Stimulated activated CD4-positive, alpha-beta T cell treated with anti-CD3 and anti-CD28 coated beads, Interleukin-2, amount 100 ng/mL, for 4 hours (primary cell): ENCODE data around the gene CCNK.

ENCODE experiments used
- DNase-seq: peaks from one replicate; pipeline ENCODE4 v3.0.0-alpha.2; 2020; ENCODE audit warnings: low read depth

CCNK gene

DNA sequence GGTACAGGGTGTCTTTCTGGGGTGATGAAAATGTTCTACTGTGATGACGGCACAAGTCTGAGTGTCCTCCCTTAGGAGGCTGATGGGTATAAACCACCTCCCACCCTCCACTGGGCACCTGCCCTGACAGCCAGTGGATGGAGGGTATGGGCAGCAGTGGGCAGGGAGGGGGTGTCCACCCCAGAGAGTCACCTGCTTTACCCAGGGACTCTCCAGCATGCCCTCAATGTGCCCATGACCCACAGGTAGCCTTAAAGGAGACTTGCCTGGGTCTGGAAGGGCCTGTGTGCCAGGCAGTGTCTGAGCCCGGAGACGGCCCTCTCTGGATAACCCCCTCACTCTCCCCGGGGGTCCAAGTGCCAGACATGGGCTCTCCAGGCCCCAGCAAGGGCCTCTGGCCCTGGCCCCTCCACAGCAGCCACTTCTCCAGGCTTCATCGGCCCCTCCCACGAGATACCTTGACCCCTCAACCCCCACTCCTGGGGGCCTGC, 38.8 kb downstream of the CCNK start:
- no peak for DNase-seq

DNA sequence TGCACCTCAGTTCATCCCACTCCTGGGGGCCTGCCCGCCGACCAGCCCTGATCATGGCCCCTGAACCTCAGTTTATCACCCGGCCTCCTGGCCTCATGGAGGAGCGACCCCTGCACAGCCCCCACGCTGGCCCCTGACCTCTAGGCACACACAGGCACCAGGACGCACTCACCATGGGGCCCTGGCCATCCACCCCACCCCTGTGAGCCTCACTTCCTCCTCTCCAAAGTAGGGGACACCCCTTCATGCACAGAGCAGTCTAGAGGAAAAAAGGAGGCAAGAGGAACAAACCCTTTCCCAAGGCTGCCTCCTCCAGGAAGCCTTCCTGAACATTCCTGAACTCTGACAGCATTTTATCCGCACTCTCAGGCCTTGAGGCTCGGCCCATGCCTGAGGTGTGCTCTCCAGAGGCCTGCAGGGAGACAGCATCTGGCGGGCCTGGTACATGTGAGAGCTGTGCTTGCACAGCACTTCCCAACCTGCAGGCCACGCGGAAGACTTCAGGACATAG, 39.4 kb downstream of the CCNK start:
- DNase-seq: no peak

DNA sequence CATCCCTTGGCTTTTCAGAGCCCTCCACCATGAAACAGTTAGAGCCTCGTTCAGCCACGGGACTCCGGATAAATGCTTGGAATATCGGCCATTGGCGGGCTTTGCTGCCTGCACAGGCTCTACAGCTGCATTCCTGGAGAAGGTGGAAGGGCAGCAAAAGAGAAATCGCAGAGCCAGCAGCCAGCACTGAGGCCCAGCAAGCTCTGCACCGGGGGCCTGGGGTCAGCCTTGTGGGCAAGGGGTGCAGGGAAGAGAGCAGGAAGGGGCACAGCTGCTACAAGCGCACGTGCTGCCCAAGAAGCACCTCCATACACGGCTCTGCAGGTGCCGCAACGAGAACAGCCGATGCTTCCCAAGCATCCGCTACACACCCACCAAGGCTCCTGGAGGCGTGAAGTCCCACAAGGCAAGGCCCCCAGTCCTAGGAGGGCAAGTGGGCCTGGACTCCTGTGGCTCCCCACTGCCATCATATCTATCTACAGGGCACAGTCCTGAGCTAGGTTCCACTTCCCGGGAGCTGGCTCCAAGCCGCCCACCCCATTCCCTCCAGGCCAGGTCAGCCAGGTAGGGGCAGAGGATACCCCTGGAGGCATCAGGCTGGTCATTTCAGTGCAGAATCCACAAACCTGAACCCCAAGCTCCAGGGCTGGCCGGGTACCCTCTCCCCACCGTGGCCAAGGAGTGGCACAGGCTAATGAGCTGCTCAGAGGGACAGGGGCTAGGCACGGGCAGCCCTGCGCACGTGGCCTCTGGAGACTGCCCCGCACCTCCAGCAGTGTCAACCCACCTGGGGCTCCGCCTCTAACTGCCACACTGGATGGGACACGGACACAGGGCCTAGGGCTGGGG, 40.2 kb downstream of the CCNK start:
- DNase-seq: no peak

DNA sequence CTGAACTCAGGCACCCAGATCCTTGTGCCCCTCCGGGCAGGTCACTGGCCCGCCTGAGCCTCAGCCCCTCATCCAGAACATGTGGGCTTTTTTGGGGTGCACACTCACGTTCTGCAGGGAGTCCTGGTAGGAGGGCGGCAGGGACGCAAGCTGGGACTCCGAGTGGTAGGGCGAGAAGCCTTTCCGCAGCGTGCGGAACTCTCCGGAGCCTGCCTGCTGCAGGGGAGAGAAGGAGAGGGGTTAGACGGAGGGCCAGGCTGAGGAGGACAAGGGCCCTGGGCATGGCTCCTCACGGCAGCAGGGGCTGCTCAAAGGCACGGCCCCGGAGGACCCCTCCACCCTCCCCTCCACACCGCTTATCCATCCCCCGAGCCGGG, 40.8 kb downstream of the CCNK start:
- no peak for DNase-seq

DNA sequence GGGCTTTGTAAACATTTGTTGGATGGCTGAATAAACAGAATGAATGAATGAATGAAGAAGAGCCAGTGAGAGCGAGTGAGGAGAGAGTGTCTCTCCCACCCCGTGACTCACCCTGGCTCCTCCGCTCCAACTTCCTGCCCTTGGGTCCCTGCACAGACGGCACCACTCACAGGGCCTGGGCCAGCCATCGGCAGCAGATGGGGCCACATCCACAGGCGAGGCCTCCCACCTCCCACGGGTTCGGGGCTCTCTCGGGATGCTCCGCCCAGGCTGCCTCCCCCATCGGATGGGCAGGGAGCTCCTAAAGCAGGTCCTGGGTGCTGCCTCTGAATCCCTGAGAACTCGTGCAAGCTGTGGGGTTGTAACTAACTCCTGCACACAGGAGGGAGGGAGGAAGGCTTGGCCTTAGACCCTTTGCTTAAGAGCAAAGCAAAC, 41.3 kb downstream of the CCNK start:
- no peak for DNase-seq

DNA sequence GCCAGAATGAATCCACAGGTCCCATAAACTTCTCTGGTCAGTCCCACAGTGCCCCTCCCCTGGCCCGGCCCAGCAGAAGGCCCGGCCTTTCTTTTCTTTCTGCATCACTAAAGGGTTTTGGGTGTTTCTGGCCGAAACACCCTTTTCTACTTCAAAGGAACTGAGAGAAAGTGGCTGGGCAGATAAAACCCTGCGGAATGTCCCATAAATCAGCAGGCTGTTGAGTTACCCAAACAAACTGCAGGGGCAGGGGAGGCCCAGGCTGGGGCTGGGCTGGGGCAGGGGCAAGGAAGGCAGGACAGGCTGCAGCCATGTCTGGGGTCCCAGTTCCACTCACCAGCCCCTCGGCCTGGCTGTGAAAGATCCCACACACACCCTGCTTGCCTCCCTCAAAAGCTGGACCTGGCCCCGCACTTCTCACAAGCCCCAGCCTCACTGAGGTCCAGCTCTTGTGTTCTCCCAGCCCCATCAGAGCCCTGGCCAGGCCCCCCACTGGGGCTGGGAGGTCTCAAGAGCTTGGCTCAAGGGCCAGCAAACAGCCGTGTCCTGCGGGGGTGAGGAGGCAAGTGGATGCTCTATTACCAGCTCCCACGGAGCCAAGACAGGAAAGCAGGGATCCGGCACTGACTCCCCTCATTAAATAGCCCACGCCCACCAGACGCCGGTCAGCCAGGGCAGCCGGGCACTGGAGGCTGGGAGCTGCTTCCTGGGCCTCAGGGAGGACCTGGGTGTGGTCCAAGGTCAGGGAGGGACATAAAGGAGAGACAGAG, 41.9 kb downstream of the CCNK start:
- DNase-seq: no peak

DNA sequence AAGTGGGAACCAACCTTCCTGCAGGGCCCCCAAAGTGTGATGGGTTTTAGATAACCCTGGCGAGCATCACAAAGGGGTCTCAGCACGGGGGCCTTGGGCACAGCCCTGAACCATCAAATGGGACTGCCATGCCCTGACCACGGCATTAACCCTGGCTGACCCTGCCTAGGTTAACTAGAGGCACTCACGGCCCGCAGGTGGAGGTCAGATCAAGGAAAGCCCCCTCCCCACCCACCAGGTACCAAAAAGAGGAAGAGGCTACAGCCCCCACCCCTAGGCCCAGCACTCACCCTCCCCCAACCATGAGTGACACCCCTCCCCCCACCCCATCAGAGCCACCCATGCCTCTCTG, 42.5 kb downstream of the CCNK start:
- DNase-seq: no peak

DNA sequence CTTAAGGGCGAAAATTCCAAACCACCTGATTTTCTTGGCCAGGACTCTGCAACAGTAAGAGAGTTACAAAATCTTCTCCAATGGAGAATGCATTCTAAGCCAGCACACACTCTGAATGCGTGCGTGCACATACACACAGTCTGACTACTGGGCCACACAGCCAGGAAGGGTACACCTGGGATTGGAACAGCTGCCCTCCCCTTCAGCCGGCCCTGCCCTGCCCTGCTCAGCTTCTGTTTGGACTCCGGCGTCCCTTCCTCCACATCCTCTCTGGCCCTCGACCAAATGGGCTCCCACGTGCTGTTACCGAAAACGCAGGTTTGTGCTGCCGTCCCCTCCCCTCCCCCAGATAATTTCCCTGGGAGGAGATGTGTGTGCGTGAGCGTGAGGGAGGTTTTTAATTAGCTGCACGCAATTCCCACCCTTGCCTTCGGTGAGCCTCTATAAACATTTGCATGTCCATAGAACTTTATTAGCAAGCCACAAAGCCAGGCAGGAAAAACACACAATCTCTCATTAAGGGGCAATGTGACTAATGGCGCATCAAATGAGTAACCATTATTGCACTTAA, 43.0 kb downstream of the CCNK start:
- no peak for DNase-seq

DNA sequence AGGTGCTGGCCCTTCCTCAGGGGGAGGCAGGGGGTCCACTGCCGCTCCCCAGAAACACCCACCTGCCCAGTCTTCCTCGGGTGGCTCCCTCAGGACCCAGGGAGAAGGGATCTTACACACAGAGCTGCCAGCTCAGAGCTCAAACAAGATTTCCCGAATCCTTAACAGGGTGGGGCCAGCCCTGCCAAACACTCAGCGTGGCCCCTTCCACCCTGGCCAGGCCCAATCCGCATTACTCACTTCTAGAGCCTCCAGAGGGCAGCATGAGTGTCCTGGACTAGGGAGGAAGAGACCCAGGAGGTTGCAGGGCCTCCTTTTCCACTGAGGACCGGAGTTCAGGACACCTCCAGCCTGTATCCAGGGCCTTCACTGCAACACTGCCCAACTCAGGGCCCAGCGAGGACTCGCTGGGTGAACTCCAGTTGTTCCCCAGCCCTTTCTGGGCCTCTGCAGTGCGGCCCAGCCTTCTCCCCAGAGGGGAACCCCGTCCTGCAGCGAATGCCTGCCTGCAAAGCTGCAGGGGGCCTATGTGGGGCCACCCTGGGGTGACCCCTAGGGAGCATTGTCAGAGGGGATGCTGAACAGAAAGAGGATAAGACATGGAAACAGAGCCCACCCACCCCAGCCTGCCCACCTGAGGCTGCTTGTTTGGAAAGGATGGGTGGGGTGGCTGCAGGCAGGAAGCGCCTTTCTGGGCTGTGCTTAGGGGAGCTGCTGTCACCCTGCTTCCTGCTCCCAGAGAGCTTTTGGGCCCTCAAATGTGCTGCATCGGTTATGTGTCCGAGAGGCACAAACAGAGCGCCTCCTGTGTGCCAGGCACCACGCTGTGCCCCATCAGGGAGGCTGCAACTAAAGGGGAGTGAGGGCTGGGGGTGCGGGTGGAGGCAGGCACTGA, 43.8 kb downstream of the CCNK start:
- no peak for DNase-seq

DNA sequence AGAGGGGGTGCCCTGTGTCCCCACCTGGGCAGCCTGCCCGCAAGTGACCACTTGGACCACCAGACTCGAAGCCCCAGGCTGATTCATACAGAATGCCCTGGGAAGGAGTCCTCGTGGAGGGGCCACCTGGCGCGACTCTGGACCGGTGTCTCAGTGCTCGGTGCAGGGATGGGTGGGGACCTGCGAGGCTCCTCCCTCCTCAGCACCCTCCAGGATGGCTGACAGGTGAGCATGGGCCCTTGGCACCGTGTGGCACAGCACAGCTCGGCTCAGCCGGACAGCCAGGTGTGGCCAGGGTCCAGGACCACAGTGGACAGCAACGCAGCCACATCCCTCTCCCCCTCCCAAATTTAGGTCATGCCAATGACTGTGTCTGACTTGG, 44.5 kb downstream of the CCNK start:
- DNase-seq: no peak

DNA sequence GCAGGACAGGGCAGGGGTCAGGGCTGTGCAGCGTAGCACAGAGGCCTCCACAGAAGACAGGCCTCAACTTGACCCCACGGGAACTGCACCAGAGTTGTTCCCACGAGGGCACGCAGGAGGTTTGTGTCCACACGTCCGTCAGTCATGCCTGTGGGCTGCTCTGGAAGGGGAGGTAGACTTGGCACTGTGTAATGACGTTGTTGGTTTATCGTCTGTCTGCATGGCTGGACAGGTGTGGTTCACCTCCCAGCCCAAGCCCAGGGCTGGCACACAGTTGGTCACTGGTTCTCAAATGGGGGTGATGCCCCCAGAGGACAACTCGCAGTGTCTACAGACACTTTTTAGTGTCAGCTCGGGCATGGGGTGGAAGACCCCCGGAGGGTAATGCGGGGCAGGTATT, 45.8 kb downstream of the CCNK start:
- DNase-seq: no peak

DNA sequence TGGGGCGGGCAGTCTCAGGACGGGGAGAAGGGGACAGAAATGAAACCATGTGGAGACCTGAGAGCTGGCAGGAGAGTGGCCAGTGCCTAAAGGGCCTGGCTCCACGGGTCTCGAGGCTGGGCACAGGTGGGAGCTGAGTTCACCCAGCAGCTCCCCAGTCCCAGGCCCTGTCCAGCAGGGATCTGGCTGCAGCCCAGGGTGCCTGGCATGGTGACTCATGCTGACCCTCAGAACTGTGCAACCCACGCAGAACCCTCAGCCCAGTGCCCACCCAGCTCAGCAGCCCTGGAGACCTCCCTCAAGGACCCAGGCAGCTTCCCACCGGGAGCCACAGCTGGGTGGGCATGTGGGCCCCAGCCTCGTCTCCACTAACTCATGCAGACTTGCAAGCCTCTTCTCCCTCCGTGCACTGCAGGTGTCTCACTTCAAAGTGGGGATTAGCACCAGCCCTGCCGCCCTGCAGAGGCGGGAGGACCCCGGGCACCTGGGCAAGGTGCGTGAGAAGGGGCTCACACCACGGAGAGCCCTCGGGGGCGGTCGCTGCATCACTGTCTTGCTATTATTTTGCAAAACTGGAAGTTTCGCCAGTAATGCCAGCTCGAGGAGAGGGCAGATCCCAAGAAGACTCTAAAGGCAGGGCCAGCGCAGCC, 46.3 kb downstream of the CCNK start:
- no peak for DNase-seq

DNA sequence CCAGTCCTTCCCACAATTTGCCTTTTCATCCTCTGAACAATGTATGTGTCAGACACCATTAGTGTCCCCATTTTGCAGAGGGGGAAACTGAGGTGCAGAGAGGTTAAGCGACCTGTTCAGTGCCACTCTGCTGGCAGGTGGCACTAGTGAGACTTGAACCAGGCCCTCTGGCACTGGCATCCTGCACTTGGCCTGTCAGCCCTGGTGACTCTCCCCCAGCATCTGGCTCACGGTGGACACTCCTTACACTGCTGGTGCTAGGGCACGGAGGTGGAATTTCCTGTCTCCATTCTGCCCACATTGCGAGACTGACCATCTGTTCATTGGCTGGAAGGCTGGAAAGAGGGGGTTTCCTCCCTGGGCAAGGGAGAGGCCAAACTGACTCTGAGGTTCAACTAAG, 48.7 kb downstream of the CCNK start:
- DNase-seq: no peak

DNA sequence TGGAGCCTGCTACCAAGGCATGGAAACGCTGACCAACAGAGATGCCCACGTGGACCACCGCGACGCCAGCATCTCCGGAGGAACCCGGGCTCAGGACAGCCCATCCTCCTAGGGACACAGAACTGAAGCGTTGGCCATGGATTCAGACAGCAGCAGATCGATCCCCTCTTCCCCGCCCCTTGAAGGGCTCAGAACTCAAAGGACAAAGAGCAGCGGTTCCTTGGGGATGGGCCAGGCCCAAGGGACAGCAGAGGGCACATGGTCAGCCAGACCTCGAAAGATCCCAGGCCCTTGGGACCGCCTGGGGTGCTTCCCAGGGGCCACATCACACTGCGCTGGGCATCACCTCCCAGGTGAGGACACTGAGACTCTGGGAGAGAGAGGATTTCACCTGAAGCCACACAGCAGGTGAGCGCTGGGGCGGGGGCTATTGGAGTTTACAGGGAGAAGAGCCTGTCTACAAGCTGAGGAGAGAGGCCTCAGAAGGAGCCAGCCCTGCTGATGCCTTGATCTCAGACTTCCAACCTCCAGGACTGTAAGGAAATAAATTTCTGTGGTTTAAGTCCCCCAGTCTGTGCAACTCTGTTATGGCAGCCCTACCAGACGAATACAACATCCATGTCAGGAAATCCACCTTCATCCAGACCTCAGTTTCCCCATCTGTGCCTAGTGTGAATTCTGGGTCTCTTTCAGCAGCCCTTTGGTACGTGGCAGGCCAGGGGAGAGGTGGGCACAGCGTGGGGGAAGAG, 49.4 kb downstream of the CCNK start:
- no peak for DNase-seq

DNA sequence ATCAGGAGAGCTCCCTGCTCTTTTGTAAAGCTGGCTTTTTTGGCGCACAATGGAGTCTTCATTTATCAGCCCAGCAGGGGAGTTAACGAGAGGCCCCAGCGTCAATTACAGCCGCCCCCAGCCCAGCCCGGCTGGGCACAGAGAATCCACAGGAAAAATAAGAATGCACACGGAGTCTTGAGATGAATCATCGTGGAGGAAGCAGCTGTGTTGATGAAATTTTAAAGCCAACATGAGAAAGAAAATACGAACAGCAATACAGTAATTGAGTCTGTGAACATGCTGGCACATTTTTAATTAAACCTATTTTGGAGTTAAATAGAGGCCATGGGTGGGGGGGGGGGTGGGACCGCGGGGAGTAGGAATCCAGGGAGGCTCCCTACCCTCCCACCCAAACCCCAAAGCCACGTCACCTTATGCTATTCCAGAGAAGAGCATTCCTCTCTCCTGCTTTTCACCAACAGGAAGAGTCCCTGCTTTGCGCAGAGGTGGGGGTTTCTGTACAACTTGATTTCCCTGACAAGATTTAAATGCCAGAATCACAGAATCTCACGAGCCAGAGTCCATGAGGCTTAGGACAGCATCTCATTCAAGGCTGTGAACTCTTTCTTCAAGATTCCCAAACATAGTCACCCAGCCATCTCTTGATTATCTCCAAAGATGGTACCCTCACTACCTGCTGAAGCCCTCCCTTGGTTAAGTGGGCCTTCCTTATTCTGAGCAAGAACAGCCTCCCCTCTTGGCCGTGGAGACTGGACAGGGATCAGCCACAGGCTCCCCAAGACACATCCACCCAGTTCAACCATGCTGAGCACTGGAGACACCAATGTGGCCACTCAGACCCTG, 50.3 kb downstream of the CCNK start:
- DNase-seq: no peak

DNA sequence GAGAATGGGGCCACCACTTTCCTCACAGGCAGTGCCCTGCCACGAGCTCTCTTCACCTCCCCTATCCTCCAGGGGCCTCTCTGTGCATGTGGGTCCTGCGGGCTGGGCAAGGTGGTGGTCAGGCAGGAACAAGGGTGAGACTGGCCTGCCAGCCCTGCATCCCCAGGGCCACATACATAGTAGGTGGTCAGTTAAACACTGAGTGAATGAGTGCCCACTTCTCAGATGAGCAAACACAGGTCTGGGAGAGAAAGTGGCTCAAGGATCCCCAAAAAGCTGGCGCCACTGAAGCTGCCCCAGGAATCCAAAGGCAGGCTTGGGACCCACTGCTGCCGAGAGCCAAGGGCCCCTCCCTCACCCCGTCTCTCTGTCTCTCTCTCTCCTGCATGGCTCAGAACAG, 51.1 kb downstream of the CCNK start:
- DNase-seq: no peak

DNA sequence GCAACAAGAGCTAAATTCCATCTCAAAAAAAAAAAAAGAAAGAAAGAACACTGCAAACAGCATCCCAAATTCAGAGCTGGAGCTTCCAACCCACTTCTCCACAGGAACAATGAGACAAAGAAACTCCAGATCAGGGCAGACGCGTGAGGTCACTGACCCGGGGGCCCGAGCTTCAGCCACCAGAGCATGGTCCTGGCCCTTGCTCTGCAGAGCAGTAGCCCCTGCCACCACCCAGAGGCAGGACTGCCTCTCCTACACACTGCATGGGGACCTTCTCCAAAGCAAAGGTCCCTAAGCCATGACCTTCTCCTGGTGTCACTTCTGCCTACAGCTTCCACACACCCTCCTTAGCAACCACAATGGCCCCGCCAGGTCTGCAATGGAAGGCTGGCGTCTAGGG, 53.1 kb downstream of the CCNK start:
- DNase-seq: no peak

DNA sequence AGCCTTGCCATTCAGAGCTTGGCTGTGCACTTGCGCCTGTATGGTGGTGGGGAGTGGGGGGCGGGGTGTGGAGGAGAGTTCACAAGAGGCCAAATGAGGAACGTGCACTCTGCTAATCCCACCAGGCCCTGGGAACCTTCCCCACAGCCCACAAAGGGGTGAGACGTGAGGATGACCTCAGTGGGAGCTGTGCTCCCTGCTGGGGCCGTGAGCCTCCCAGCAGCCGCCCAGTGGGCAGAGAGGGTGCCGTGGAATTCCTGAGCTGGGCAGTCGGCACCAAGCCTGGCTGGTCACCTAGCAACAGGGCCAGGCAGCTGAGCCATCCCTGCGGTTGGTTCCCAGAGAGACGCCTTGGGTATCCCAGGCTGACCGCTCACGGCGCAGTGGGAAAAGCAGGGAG, 53.7 kb downstream of the CCNK start:
- DNase-seq: no peak

DNA sequence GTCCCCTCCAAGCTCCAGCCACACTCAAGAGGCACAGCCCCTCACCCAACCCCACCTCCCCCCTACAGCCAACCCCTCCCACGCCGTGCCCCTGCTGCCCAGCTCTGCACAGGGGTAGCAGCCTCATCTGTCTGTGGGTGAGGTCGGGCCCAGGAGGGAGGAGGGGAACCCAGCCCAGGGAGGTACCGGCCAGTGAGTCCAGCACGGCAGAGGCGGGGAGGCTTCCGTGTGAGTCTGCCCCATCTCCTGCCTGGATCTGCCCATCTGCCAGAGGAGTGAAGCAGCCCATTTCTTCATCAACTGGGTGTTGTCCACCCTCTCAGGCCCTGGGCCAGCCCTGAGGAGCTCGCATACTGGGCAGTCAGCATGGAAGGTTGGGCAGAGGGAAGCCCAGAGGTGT, 54.2 kb downstream of the CCNK start:
- DNase-seq: no peak
